GOT3 (cell line): Measurements from ENCODE around the gene NOSIP.

Experiments
- DNase-seq: peaks from one replicate; lab custom pipeline; 2025; ENCODE audit warnings: mixed read lengths; lab: John Stamatoyannopoulos, UW

Gene NOSIP

GRCh38 chr19:49506575-49507105 is 73.7 kb downstream of the NOSIP start:
- DNase-seq, result no peak
